Ovary (tissue), 3 donors: ENCODE data around the gene TLL2.

Source experiments
- POLR2A ChIP-seq: fragments of 450-650 bp; IDR thresholded peaks from one replicate; pipeline ENCODE4 v1.6.1; 2017; ENCODE audit warnings: antibody characterized with exemption, mild to moderate bottlenecking, moderate library complexity
- TF ChIP-seq, protein P1 (sequence below), 3 donors: fragments of 450-650 bp in 2 of 3; fragments of 200-600 bp in 1 of 3; IDR thresholded peaks; one replicate each; pipeline versions ENCODE4 v1.5.1 to v1.8.0; 2016 to 2022; ENCODE audit warnings: antibody characterized with exemption in 3 of 3, mild to moderate bottlenecking in 1 of 3
- donor health status: DM: no; HTN: no; CAD: no.

DNA sequence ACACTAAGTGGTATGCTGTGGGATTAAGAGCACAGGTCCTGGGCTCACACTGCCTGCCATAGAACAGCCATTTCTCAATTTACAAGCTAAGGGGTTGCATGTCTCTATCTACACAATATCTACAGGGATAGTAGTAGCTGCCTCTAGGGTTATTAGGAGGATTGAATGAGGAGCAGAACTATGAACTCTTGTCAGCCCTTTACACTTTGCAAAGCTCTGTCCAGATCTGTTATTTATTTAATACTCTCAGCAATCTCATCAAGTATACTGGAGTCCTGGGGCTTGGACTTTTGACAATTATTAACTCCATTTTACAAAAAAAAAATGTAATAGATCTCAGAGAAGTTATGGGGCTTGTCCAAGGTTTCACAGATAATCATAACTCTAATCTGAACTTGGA, 161.7 kb downstream of the TLL2 start:
- TF ChIP-seq, protein P1, sequence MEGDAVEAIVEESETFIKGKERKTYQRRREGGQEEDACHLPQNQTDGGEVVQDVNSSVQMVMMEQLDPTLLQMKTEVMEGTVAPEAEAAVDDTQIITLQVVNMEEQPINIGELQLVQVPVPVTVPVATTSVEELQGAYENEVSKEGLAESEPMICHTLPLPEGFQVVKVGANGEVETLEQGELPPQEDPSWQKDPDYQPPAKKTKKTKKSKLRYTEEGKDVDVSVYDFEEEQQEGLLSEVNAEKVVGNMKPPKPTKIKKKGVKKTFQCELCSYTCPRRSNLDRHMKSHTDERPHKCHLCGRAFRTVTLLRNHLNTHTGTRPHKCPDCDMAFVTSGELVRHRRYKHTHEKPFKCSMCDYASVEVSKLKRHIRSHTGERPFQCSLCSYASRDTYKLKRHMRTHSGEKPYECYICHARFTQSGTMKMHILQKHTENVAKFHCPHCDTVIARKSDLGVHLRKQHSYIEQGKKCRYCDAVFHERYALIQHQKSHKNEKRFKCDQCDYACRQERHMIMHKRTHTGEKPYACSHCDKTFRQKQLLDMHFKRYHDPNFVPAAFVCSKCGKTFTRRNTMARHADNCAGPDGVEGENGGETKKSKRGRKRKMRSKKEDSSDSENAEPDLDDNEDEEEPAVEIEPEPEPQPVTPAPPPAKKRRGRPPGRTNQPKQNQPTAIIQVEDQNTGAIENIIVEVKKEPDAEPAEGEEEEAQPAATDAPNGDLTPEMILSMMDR (IDR thresholded peaks at IDR 0.05), result no peak
- TF ChIP-seq POLR2A, result no peak
